Type B pancreatic cell (in vitro differentiated cells): ENCODE measurements around the gene ULK1. TPM values are rescaled to one million over a fixed set of nuclear protein-coding genes. Genes with fewer than 3 reads are reported as not detected.

Experiments
- DNase-seq: peaks from one replicate; pipeline ENCODE4 v3.0.0; 2021; ENCODE audit warnings: mixed read lengths; ENCODE audit not compliant: unreplicated experiment; ENCODE audit errors: extremely low spot score
- H3K27ac Mint-ChIP-seq: 2 replicates; pipeline ENCODE4 v1.8.0; 2021; ENCODE audit warnings: mild to moderate bottlenecking, mixed read lengths
- H3K27me3 Mint-ChIP-seq: 2 replicates; pipeline ENCODE4 v1.8.0; 2021; ENCODE audit warnings: mixed read lengths
- H3K36me3 Mint-ChIP-seq: 2 replicates; pipeline ENCODE4 v1.8.0; 2021; ENCODE audit warnings: mixed read lengths
- H3K4me1 Mint-ChIP-seq: one replicate; pipeline ENCODE4 v1.8.0; 2021; ENCODE audit warnings: mixed read lengths; ENCODE audit not compliant: unreplicated experiment
- H3K4me3 Mint-ChIP-seq: 2 replicates; pipeline ENCODE4 v1.8.0; 2021; ENCODE audit warnings: mild to moderate bottlenecking, mixed read lengths
- H3K9me3 Mint-ChIP-seq: 2 replicates; pipeline ENCODE4 v1.8.0; 2021; ENCODE audit warnings: mixed read lengths
- CTCF ChIP-seq: fragments of 200-600 bp; sonication (generic); conservative IDR thresholded peaks from 2 replicates; pipeline ENCODE4 v1.5.0; 2021; ENCODE audit warnings: antibody characterized with exemption, mild to moderate bottlenecking
- total RNA-seq: library from RNA; stranded (reverse); gene quantifications from 2 replicates; pipeline ENCODE4 v1.2.1, GENCODE V29; 2021; ENCODE audit warnings: low replicate concordance

Gene ULK1
- total RNA-seq, 1 donor from 2014 or later, result 80.0 TPM

GRCh38 chr12:131893605-131894312 lies 663 bp upstream of the ULK1 start:
- Mint-ChIP-seq H3K27ac (peak overlapping the region; percentile 60), H3K36me3 (no peaks in the 10 kb centered on the region), H3K4me1 (peaks cover 16% of the 10 kb centered on the region), H3K9me3 (no peaks in the 10 kb centered on the region), H3K4me3 (peak overlapping the region; percentile 64), H3K27me3 (peaks cover 6% of the 10 kb centered on the region)
- TF ChIP-seq CTCF, result no peak
- no peak for DNase-seq

- TF ChIP-seq CTCF, result no peak
- H3K9me3 Mint-ChIP-seq, result no peaks in the 10 kb centered on the region
- H3K4me1 Mint-ChIP-seq, result peaks cover 9% of the 10 kb centered on the region
- peak overlapping the region; percentile 86 for H3K27ac Mint-ChIP-seq
- no peaks in the 10 kb centered on the region for H3K27me3 Mint-ChIP-seq
- H3K36me3 Mint-ChIP-seq, result no peaks in the 10 kb centered on the region
- peak overlapping the region; percentile 90 for H3K4me3 Mint-ChIP-seq
- DNase-seq, result peak; percentile 68
Observed at GRCh38 chr12:131894981-131895639, 688 bp downstream of the ULK1 start.

GRCh38 chr12:131895640-131896079 lies 1.2 kb downstream of the ULK1 start:
- peak overlapping the region; percentile 90 for H3K4me3 Mint-ChIP-seq
- no peaks in the 10 kb centered on the region for H3K9me3 Mint-ChIP-seq
- H3K36me3 Mint-ChIP-seq, result no peaks in the 10 kb centered on the region
- no peak for DNase-seq
- H3K27ac Mint-ChIP-seq, result peak overlapping the region; percentile 86
- H3K4me1 Mint-ChIP-seq, result peaks cover 9% of the 10 kb centered on the region
- H3K27me3 Mint-ChIP-seq, result no peaks in the 10 kb centered on the region
- TF ChIP-seq CTCF, result no peak

- Mint-ChIP-seq H3K36me3 (no peaks in the 10 kb centered on the region), H3K4me1 (peaks cover 9% of the 10 kb centered on the region), H3K27me3 (no peaks in the 10 kb centered on the region), H3K27ac (peak overlapping the region; percentile 86), H3K4me3 (peak overlapping the region; percentile 90), H3K9me3 (no peaks in the 10 kb centered on the region)
- no peak for TF ChIP-seq CTCF
- DNase-seq, result peak; percentile 86
Observed at GRCh38 chr12:131896080-131896810, 1.8 kb downstream of the ULK1 start.

GRCh38 chr12:131896811-131897270 lies 2.4 kb downstream of the ULK1 start:
- Mint-ChIP-seq H3K27me3 (no peaks in the 10 kb centered on the region), H3K36me3 (no peaks in the 10 kb centered on the region), H3K4me1 (peaks cover 9% of the 10 kb centered on the region), H3K27ac (peak overlapping the region; percentile 26), H3K4me3 (peak overlapping the region; percentile 77), H3K9me3 (no peaks in the 10 kb centered on the region)
- peak; percentile 68 for DNase-seq
- TF ChIP-seq CTCF, result no peak
